PC-3 (cell line): ENCODE data around the gene PSME2. TPM values are rescaled to one million over a fixed set of nuclear protein-coding genes. Genes with fewer than 3 reads are reported as not detected.

ENCODE experiments used
- ATAC-seq: fragments of 200-7000 bp; cut with Tn5 transposase; 2 replicates; pipeline ENCODE4 v1.9.1; 2020; ENCODE audit warnings: mild to moderate bottlenecking, moderate library complexity
- BruUV-seq: library from RNA; stranded (reverse); fragments of 400-500 nt; replicated peaks from 2 replicates; lab custom pipeline; 2021; lab: Mats Ljungman, UMichigan
- CTCF ChIA-PET: fragments of 300-600 bp; sonication (Branson Sonifier 250); formaldehyde crosslinking; loops from one replicate; lab custom pipeline; 2022; ENCODE audit warnings: antibody characterized with exemption; lab: Charles Lee
- POLR2A ChIA-PET: fragments of 300-600 bp; sonication (Branson Sonifier 250); formaldehyde crosslinking; loops from one replicate; lab custom pipeline; 2022; ENCODE audit warnings: antibody characterized with exemption; ENCODE audit not compliant: unreplicated experiment; lab: Charles Lee
- DNase-seq: peaks from one replicate; pipeline ENCODE4 v3.0.0-alpha.2; 2015
- H2AFZ ChIP-seq: fragments of 300-600 bp; sonication (generic); 2 replicates; pipeline ENCODE4 v1.6.0; 2016; ENCODE audit warnings: antibody characterized with exemption, low read length
- H3F3A ChIP-seq: fragments of 300-600 bp; sonication (generic); one replicate; pipeline ENCODE4 v1.6.0; 2017; ENCODE audit warnings: antibody characterized with exemption, low read length, control low read depth, mild to moderate bottlenecking; ENCODE audit not compliant: unreplicated experiment
- H3K27ac ChIP-seq: fragments of 300-600 bp; sonication (generic); 2 replicates; pipeline ENCODE4 v1.5.1; 2016; ENCODE audit warnings: mild to moderate bottlenecking, low read length
- H3K27me3 ChIP-seq: fragments of 300-600 bp; sonication (generic); 2 replicates; pipeline ENCODE4 v1.6.1; 2016; ENCODE audit warnings: low read length, mixed read lengths
- H3K36me3 ChIP-seq: fragments of 300-600 bp; sonication (generic); 2 replicates; pipeline ENCODE4 v1.6.1; 2016; ENCODE audit warnings: low read depth, mixed run types, low read length, mixed read lengths
- H3K4me1 ChIP-seq: fragments of 300-600 bp; sonication (generic); 2 replicates; pipeline ENCODE4 v1.5.1; 2016; ENCODE audit warnings: low read length; ENCODE audit not compliant: insufficient read depth
- H3K4me2 ChIP-seq: fragments of 300-600 bp; sonication (generic); 2 replicates; pipeline ENCODE4 v1.6.0; 2016; ENCODE audit warnings: low read length
- H3K4me3 ChIP-seq: fragments of 300-600 bp; sonication (generic); 2 replicates; pipeline ENCODE4 v1.5.1; 2016; ENCODE audit warnings: mild to moderate bottlenecking, low read length, mixed read lengths
- H3K79me2 ChIP-seq: fragments of 300-600 bp; sonication (generic); 2 replicates; pipeline ENCODE4 v1.6.1; 2017; ENCODE audit warnings: low read length, mixed read lengths
- H3K9ac ChIP-seq: fragments of 300-600 bp; sonication (generic); 2 replicates; pipeline ENCODE4 v1.6.0; 2016; ENCODE audit warnings: mild to moderate bottlenecking, low read length
- H3K9me2 ChIP-seq: fragments of 300-600 bp; sonication (generic); replicated peaks from 2 replicates; pipeline ENCODE4 v1.6.1; 2016; ENCODE audit warnings: mixed run types, low read length, mixed read lengths
- H3K9me3 ChIP-seq: fragments of 300-600 bp; sonication (generic); 2 replicates; pipeline ENCODE4 v1.6.1; 2016; ENCODE audit warnings: low read length, mixed read lengths
- H4K20me1 ChIP-seq: fragments of 300-600 bp; sonication (generic); 2 replicates; pipeline ENCODE4 v1.6.1; 2016; ENCODE audit warnings: low read length, mixed read lengths
- CTCF ChIP-seq: fragments of 300-600 bp; sonication (generic); conservative IDR thresholded peaks from 2 replicates; pipeline ENCODE4 v1.5.1; 2017; ENCODE audit warnings: antibody characterized with exemption, low read depth, mild to moderate bottlenecking, low read length
- EZH2 ChIP-seq: fragments of 300-600 bp; sonication (generic); IDR thresholded peaks from one replicate; pipeline ENCODE4 v1.6.1; 2017; ENCODE audit warnings: antibody characterized with exemption, mild to moderate bottlenecking, low read length; ENCODE audit not compliant: unreplicated experiment
- EZH2phosphoT487 ChIP-seq: fragments of 300-600 bp; sonication (generic); IDR thresholded peaks from 2 replicates; pipeline ENCODE4 v1.6.1; 2018; ENCODE audit warnings: mild to moderate bottlenecking, antibody characterized with exemption, low read length, borderline replicate concordance
- intact Hi-C: fragments of 100-400 bp; cut with micrococcal nuclease; formaldehyde crosslinking; loops from 2 replicates; pipeline ENCODE4 v1.9.0; 2023
- total RNA-seq: library from RNA; depleted of rRNA; stranded (reverse); fragments of >200 nt; gene quantifications from 2 replicates; pipeline ENCODE4 v1.2.3, GENCODE V29; 2014

The PSME2 gene
- total RNA-seq, 1 experiment from 2014 or later, result 297 TPM

DNA sequence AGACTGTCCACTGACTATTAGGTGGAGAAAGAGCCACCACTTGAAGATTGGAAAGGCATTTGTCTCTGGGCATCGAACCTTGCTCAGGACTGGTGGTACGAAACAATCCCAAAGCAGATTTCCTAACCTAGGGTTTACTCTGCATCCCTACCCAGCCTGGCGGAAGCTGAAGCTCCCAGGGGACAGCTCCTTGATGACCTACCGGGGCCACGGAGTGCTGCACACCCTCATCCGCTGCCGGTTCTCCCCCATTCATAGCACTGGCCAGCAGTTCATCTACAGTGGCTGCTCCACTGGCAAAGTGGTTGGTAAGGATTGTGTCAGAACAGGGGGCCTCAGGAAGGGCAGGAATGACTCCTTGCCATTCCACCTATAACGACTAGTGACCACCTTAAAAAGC, 25.2 kb downstream of the PSME2 start:
- Histone ChIP-seq H3K27me3 (no peaks in the 10 kb centered on the region), H3K79me2 (peaks cover 8% of the 10 kb centered on the region), H3K4me2 (no peak overlapping the region), H3K9me3 (no peaks in the 10 kb centered on the region), H3K36me3 (peaks cover 15% of the 10 kb centered on the region), H3K27ac (no peak overlapping the region), H3K9me2 (no peaks in the 10 kb centered on the region), H3K4me1 (peaks cover 6% of the 10 kb centered on the region), H3K9ac (no peak overlapping the region), H2AFZ (no peak overlapping the region), H3F3A (no peaks in the 10 kb centered on the region), H4K20me1 (no peaks in the 10 kb centered on the region), H3K4me3 (no peak overlapping the region)
- intact Hi-C loops, result no loop called here
- no peak for DNase-seq
- no peak for ATAC-seq
- TF ChIP-seq EZH2phosphoT487 (no peak), CTCF (no peak), EZH2 (no peak)
- BruUV-seq, result no TSS peak
- POLR2A ChIA-PET, result no interaction called here
- CTCF ChIA-PET, result no interaction called here

GRCh38 chr14:24119691-24120090, 26.7 kb downstream of the PSME2 start:
- ATAC-seq (no peak), DNase-seq (no peak)
- Histone ChIP-seq H4K20me1 (no peaks in the 10 kb centered on the region), H3K79me2 (peaks cover 18% of the 10 kb centered on the region), H3K27me3 (no peaks in the 10 kb centered on the region), H3K9me3 (no peaks in the 10 kb centered on the region), H2AFZ (no peak overlapping the region), H3K4me2 (no peak overlapping the region), H3K9me2 (no peaks in the 10 kb centered on the region), H3K9ac (no peak overlapping the region), H3K36me3 (peaks cover 15% of the 10 kb centered on the region), H3K27ac (no peak overlapping the region), H3K4me1 (peaks cover 13% of the 10 kb centered on the region), H3K4me3 (no peak overlapping the region), H3F3A (no peaks in the 10 kb centered on the region)
- no peak for TF ChIP-seq CTCF
- no peak for TF ChIP-seq EZH2phosphoT487
- no peak for TF ChIP-seq EZH2
- CTCF ChIA-PET, result no interaction called here
- intact Hi-C loops, result no loop called here
- POLR2A ChIA-PET, result no interaction called here
- no TSS peak for BruUV-seq

GRCh38 chr14:24117179-24117578, 29.2 kb downstream of the PSME2 start:
- ChIA-PET POLR2A (no interaction called here), CTCF (no interaction called here)
- Histone ChIP-seq H3K4me3 (no peak overlapping the region), H3K9me3 (no peaks in the 10 kb centered on the region), H3K4me1 (peaks cover 18% of the 10 kb centered on the region), H3K36me3 (peaks cover 15% of the 10 kb centered on the region), H3K9me2 (no peaks in the 10 kb centered on the region), H2AFZ (no peak overlapping the region), H3K27me3 (no peaks in the 10 kb centered on the region), H3K27ac (no peak overlapping the region), H3K79me2 (peaks cover 18% of the 10 kb centered on the region), H3K4me2 (no peak overlapping the region), H3K9ac (no peak overlapping the region), H3F3A (no peaks in the 10 kb centered on the region), H4K20me1 (no peaks in the 10 kb centered on the region)
- DNase-seq (no peak), ATAC-seq (no peak)
- BruUV-seq, result no TSS peak
- intact Hi-C loops, result no loop called here
- no peak for TF ChIP-seq EZH2
- TF ChIP-seq EZH2phosphoT487, result no peak
- TF ChIP-seq CTCF, result no peak
